Naive B cell (primary cell): ENCODE measurements around the gene MMP19. TPM values are rescaled to one million over a fixed set of nuclear protein-coding genes. Genes with fewer than 3 reads are reported as not detected.
"Not testable (repeated sequence)": the region's sequence is repeated elsewhere in the genome, so short reads cannot be mapped to it uniquely, and the experiment has no call there.

Experiments
- ATAC-seq, 2 donors: fragments of 150-1000 bp; cut with Tn5 transposase; 2 replicates each; pipeline ENCODE4 v1.10.0; 2021; ENCODE audit warnings: low read depth in 2 of 2, mild to moderate bottlenecking in 2 of 2, moderate library complexity in 2 of 2
- DNase-seq: peaks from one replicate; pipeline ENCODE4 v3.0.0; 2022
- H3K27ac Mint-ChIP-seq, 6 donors: one replicate each; pipeline ENCODE4 v1.8.0; 2020 to 2022; ENCODE audit warnings: mild to moderate bottlenecking in 6 of 6, mixed read lengths in 6 of 6, moderate library complexity in 5 of 6, inconsistent platforms in 2 of 6
- H3K27me3 Mint-ChIP-seq, 3 donors: one replicate each; pipeline ENCODE4 v1.8.0; 2021 to 2022; ENCODE audit warnings: mixed read lengths in 3 of 3, mild to moderate bottlenecking in 1 of 3
- H3K36me3 Mint-ChIP-seq, 2 donors: one replicate each; pipeline ENCODE4 v1.8.0; 2020 to 2022; ENCODE audit warnings: mixed read lengths in 2 of 2, inconsistent platforms in 1 of 2, mild to moderate bottlenecking in 1 of 2
- H3K4me1 Mint-ChIP-seq, 3 donors: one replicate each; pipeline ENCODE4 v1.8.0; 2020 to 2022; ENCODE audit warnings: mixed read lengths in 3 of 3, inconsistent platforms in 1 of 3, mild to moderate bottlenecking in 1 of 3, moderate library complexity in 1 of 3
- H3K4me3 Mint-ChIP-seq, 8 donors: one replicate each; pipeline ENCODE4 v1.8.0; 2020 to 2022; ENCODE audit warnings: mild to moderate bottlenecking in 8 of 8, mixed read lengths in 8 of 8, moderate library complexity in 8 of 8, inconsistent platforms in 2 of 8
- H3K9me3 Mint-ChIP-seq, 7 donors: one replicate each; pipeline ENCODE4 v1.8.0; 2020 to 2022; ENCODE audit warnings: mixed read lengths in 7 of 7, mild to moderate bottlenecking in 5 of 7, inconsistent platforms in 2 of 7, moderate library complexity in 1 of 7
- polyA plus RNA-seq, 6 donors: library from polyadenylated mRNA; unstranded; fragments of 300-500 nt; fragmentation: Illumina TruSeq; gene quantifications; one replicate each; pipeline ENCODE4 v1.2.3, GENCODE V29; 2021; ENCODE audit warnings: low read depth in 6 of 6

MMP19 gene
- polyA plus RNA-seq, 6 donors from 2014 or later, result 0.21 TPM; not detected in 5

GRCh38 chr12:55850401-55850800 is 7.7 kb upstream of the MMP19 start:
- no peaks in the 10 kb centered on the region for H3K36me3 Mint-ChIP-seq
- H3K27me3 Mint-ChIP-seq, result peaks cover 4 to 29% (median 19%) of the 10 kb centered on the region in 3 donors
- H3K4me1 Mint-ChIP-seq, result no peaks in the 10 kb centered on the region
- H3K9me3 Mint-ChIP-seq, result no peaks in the 10 kb centered on the region
- no peak overlapping the region for H3K4me3 Mint-ChIP-seq
- ATAC-seq (no peak), DNase-seq (no peak)
- H3K27ac Mint-ChIP-seq, result no peak overlapping the region

- Mint-ChIP-seq H3K4me3 (no peak overlapping the region), H3K4me1 (no peaks in the 10 kb centered on the region), H3K27me3 (peaks cover 9 to 29% (median 19%) of the 10 kb centered on the region in 3 donors), H3K36me3 (no peaks in the 10 kb centered on the region), H3K9me3 (no peaks in the 10 kb centered on the region), H3K27ac (peak overlapping the region in 3 of 6 donors; percentile 3 to 72 (median 58))
- no peak for DNase-seq
- no peak for ATAC-seq
Observed at GRCh38 chr12:55849616-55850343, 7.0 kb upstream of the MMP19 start.

GRCh38 chr12:55847603-55848291 is 5.0 kb upstream of the MMP19 start:
- no peak for ATAC-seq
- Mint-ChIP-seq H3K9me3 (no peaks in the 10 kb centered on the region), H3K27me3 (peaks cover 9 to 29% (median 19%) of the 10 kb centered on the region in 3 donors), H3K27ac (peak overlapping the region in 2 of 6 donors; percentile 41 to 75), H3K4me3 (no peak overlapping the region), H3K36me3 (no peaks in the 10 kb centered on the region), H3K4me1 (no peaks in the 10 kb centered on the region)
- no peak for DNase-seq

- H3K9me3 Mint-ChIP-seq, result no peaks in the 10 kb centered on the region
- H3K27me3 Mint-ChIP-seq, result peaks cover 9 to 34% (median 26%) of the 10 kb centered on the region in 3 donors
Observed at GRCh38 chr12:55847033-55847432, 4.3 kb upstream of the MMP19 start.

GRCh38 chr12:55845785-55846496 is 3.2 kb upstream of the MMP19 start:
- no peak overlapping the region for H3K27ac Mint-ChIP-seq

More at GRCh38 chr12:55847033-55847432, 4.3 kb upstream of the MMP19 start:
- H3K36me3 Mint-ChIP-seq, result no peaks in the 10 kb centered on the region
- ATAC-seq, result no peak
- H3K4me3 Mint-ChIP-seq, result no peak overlapping the region
- peak overlapping the region in 2 of 6 donors; percentile 9 to 43 for H3K27ac Mint-ChIP-seq
- H3K4me1 Mint-ChIP-seq, result no peaks in the 10 kb centered on the region
- DNase-seq, result no peak

GRCh38 chr12:55845361-55845760 is 2.6 kb upstream of the MMP19 start:
- ATAC-seq, result no peak
- no peaks in the 10 kb centered on the region for H3K36me3 Mint-ChIP-seq
- H3K27me3 Mint-ChIP-seq, result peaks cover 13 to 36% (median 32%) of the 10 kb centered on the region in 3 donors
- H3K27ac Mint-ChIP-seq, result no peak overlapping the region
- H3K4me1 Mint-ChIP-seq, result peaks cover 0 to 6% (median 0%) of the 10 kb centered on the region in 3 donors
- no peak overlapping the region for H3K4me3 Mint-ChIP-seq
- DNase-seq, result no peak
- peaks cover 0 to 4% (median 0%) of the 10 kb centered on the region in 7 donors for H3K9me3 Mint-ChIP-seq

More at GRCh38 chr12:55845785-55846496, 3.2 kb upstream of the MMP19 start:
- H3K36me3 Mint-ChIP-seq, result no peaks in the 10 kb centered on the region
- peaks cover 13 to 37% (median 36%) of the 10 kb centered on the region in 3 donors for H3K27me3 Mint-ChIP-seq
- no peak for ATAC-seq
- no peak for DNase-seq
- H3K4me1 Mint-ChIP-seq, result peaks cover 0 to 6% (median 0%) of the 10 kb centered on the region in 3 donors
- no peak overlapping the region for H3K4me3 Mint-ChIP-seq
- peaks cover 0 to 4% (median 0%) of the 10 kb centered on the region in 7 donors for H3K9me3 Mint-ChIP-seq

- H3K27me3 Mint-ChIP-seq, result peaks cover 13 to 33% (median 32%) of the 10 kb centered on the region in 3 donors
- no peak overlapping the region for H3K27ac Mint-ChIP-seq
- no peak for ATAC-seq
- H3K36me3 Mint-ChIP-seq, result no peaks in the 10 kb centered on the region
- peaks cover 0 to 4% (median 0%) of the 10 kb centered on the region in 7 donors for H3K9me3 Mint-ChIP-seq
- peaks cover 0 to 6% (median 0%) of the 10 kb centered on the region in 3 donors for H3K4me1 Mint-ChIP-seq
- no peak overlapping the region for H3K4me3 Mint-ChIP-seq
- DNase-seq, result no peak
Observed at GRCh38 chr12:55844961-55845360, 2.2 kb upstream of the MMP19 start.

GRCh38 chr12:55843431-55843830 is 695 bp upstream of the MMP19 start:
- H3K27me3 Mint-ChIP-seq, result peaks cover 13 to 31% (median 28%) of the 10 kb centered on the region in 3 donors
- H3K4me1 Mint-ChIP-seq, result peaks cover 0 to 6% (median 0%) of the 10 kb centered on the region in 3 donors
- H3K36me3 Mint-ChIP-seq, result no peaks in the 10 kb centered on the region
- H3K9me3 Mint-ChIP-seq, result peaks cover 0 to 4% (median 0%) of the 10 kb centered on the region in 7 donors
- no peak overlapping the region for H3K27ac Mint-ChIP-seq
- H3K4me3 Mint-ChIP-seq, result no peak overlapping the region
- DNase-seq (no peak), ATAC-seq (no peak)

- peaks cover 9 to 36% (median 23%) of the 10 kb centered on the region in 3 donors for H3K27me3 Mint-ChIP-seq
- peaks cover 0 to 4% (median 0%) of the 10 kb centered on the region in 7 donors for H3K9me3 Mint-ChIP-seq
- DNase-seq, result no peak
- no peaks in the 10 kb centered on the region for H3K36me3 Mint-ChIP-seq
- peak overlapping the region in 1 of 8 donors; percentile 29 for H3K4me3 Mint-ChIP-seq
- peak overlapping the region in 1 of 6 donors; percentile 52 for H3K27ac Mint-ChIP-seq
- H3K4me1 Mint-ChIP-seq, result peaks cover 0 to 6% (median 0%) of the 10 kb centered on the region in 3 donors
- no peak for ATAC-seq
Observed at GRCh38 chr12:55840581-55841351, 2.0 kb downstream of the MMP19 start.

GRCh38 chr12:55839345-55840140 is 3.2 kb downstream of the MMP19 start:
- H3K9me3 Mint-ChIP-seq, result peaks cover 0 to 4% (median 0%) of the 10 kb centered on the region in 7 donors
- H3K4me1 Mint-ChIP-seq, result peaks cover 0 to 6% (median 0%) of the 10 kb centered on the region in 3 donors
- H3K36me3 Mint-ChIP-seq, result no peaks in the 10 kb centered on the region
- H3K27ac Mint-ChIP-seq, result no peak overlapping the region
- ATAC-seq (no peak), DNase-seq (no peak)
- H3K4me3 Mint-ChIP-seq, result no peak overlapping the region
- H3K27me3 Mint-ChIP-seq, result peaks cover 5 to 36% (median 23%) of the 10 kb centered on the region in 3 donors

GRCh38 chr12:55838361-55838760 is 4.4 kb downstream of the MMP19 start:
- Mint-ChIP-seq H3K27ac (no peak overlapping the region), H3K27me3 (peaks cover 5 to 36% (median 23%) of the 10 kb centered on the region in 3 donors), H3K36me3 (no peaks in the 10 kb centered on the region), H3K4me1 (peaks cover 0 to 9% (median 2%) of the 10 kb centered on the region in 3 donors), H3K4me3 (no peak overlapping the region), H3K9me3 (peaks cover 0 to 4% (median 0%) of the 10 kb centered on the region in 7 donors)
- DNase-seq, result no peak
- no peak for ATAC-seq

GRCh38 chr12:55834400-55834799 is 8.3 kb downstream of the MMP19 start:
- H3K9me3 Mint-ChIP-seq, result not testable (repeated sequence)

More at GRCh38 chr12:55834400-55834799, 8.3 kb downstream of the MMP19 start:
- H3K27me3 Mint-ChIP-seq, DNase-seq, H3K27ac Mint-ChIP-seq, ATAC-seq, H3K36me3 Mint-ChIP-seq, H3K4me3 Mint-ChIP-seq: not testable (repeated sequence)
- peaks cover 19 to 26% (median 19%) of the 10 kb centered on the region in 3 donors for H3K4me1 Mint-ChIP-seq
